NCI-H510A treated with DMSO at 0.1 percent for 48 hours (cell line): Measurements from ENCODE around the gene TADA2A.

Experiments
- DNase-seq: peaks from one replicate; lab custom pipeline; 2025; lab: John Stamatoyannopoulos, UW

TADA2A gene

DNA sequence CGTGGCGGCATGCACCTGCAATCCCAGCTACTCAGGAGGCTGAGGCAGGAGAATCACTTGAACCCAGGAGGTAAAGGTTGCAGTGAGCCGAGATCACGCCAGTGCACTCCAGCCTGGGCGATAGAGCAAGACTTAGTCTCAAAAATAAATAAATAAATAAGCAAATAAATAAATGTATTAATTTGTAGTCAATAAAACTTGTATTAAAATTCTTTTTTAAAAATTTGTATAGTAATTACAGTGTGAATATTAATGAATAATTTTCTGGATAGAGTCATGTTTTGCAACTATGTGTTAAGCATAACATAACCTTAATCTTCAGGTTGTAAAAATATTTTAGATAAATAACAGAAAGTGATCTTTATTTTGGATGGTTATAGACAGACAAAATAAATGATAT lies 55.8 kb downstream of the TADA2A start:
- DNase-seq, result no peak

DNA sequence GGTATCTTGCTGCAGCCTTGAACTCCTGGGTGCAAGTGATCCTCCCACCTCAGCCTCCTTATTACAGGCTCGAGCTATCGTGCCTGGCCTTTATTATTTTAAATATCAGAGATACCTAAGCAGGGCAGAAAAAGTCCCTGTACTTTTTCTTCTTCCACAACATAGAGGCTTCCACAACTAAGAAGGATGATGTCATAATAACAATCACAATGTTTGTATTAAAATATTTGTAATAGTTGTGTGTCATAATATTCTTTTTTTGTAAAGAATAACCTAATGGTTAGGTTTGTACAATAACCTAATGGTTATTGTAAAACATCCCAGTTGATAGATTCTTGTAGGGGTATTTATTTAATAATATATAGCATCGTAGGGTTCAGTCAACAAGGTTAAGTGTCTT lies 56.4 kb downstream of the TADA2A start:
- no peak for DNase-seq

DNA sequence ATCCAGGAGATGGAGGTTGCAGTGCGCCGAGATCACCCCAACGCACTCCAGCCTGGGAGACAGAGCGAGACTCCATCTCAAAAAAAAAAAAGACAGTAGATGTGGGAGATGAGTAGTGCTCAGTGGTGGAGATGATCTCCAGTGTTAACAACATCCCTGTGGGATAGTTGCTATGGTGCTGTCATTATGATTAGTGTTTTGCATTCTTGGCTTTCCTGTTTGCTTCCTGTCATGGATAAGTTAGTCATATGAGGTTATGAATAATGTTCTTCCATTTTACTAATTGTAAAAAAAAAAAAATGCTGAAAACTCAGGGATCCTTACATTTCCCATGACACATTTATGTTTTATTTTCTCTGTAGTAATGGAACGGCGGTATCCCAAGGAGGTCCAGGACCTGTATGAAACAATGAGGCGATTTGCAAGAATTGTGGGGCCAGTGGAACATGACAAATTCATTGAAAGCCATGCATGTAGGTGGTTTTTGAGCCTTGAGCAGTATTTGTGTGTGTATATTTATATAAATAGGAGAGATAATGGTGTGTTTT lies 58.5 kb downstream of the TADA2A start:
- no peak for DNase-seq

DNA sequence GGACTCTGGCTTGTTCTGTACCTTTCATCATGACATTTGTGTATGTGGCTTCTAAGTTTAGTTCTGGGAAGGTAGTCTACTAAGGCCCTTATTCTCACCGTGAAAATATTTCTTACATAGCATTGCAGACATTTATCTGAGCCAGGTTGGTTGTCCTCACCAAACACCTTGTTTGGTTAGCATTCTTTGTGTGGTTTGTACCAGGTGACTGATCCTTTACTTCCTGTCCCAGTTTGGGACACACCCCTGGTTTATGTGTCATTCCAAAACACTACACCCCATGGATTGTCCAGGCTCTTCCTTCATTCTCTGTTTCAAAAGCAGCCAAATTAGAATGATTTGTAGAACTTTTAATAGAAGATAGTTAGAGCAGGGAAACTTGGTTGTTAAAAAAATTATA lies 59.8 kb downstream of the TADA2A start:
- no peak for DNase-seq

DNA sequence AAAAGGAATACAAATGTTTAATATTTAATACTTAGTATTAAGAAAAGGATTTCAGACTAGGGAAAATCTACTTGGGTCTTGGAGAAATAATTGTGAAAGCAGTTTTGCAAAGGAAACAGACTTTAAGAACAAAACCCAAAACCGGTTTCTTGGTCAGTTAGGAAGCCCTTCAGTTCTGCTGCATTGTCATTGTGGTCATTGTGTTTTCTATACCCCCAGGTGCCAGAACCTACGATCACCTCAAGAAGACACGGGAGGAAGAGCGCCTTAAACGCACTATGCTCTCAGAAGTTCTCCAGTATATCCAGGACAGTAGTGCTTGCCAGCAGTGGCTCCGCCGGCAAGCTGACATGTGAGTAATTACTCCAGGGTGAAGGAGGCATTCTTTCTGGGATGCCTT lies 63.5 kb downstream of the TADA2A start:
- no peak for DNase-seq

DNA sequence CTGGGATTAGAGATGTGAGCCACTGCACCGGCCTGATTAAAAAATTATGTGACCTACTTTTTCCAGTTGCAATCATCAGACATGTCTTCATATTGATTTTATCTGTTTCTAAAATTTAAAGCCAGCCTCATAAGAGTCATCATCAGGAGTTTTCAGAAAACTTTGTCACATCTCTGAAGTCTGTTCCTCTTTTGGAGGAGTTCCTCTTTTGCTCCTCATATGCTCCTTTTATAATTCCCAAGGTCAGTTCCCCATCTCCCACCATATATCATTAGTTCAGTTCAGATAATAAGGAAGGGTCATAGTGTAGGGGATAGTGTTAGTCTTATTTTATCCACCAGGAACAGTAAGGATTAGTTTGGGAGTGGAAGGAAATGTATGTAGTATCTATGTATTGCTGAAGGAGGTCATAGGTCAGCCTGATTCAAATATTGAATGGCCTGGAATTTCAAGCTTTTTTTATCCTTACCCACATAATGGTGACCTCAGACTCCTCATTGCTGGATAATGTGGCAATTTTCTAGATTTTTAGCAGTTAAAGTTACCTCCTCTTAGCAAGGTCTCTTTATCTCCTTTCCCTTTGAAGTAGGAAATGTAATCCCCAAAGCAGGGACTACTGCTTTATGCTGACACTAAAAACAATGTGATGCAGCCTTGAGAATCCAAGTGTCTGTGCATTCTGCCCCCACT lies 69.2 kb downstream of the TADA2A start:
- DNase-seq, result no peak

DNA sequence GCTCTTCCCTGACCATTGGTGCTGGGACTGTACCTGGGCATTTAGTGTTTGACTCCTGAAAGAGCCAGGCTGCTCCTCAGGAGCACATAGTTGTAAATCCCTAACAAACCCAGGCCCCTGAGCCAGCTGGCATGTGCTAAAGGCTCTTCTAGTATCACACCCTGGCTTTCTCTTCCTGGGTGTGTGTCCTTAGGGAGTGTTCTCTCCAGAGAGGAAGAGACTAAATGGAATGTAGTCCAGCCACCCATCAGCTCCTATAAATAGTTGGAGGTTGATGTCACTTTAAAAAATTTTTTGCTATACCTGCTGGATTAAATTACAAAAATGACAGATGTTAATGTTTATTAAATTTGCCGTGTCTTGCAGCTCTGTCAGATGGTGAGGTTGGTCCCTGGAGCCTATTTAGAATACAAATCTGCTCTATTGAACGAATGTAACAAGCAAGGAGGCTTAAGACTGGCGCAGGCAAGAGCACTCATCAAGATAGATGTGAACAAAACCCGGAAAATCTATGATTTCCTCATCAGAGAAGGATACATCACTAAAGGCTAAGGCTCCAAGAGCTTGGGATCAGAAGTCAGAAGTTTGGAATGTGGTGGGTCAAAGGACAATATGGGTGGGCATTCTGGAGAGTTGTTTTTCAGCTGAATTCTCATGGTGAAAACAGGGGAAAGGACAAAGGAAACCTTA lies 69.9 kb downstream of the TADA2A start:
- DNase-seq, result no peak

DNA sequence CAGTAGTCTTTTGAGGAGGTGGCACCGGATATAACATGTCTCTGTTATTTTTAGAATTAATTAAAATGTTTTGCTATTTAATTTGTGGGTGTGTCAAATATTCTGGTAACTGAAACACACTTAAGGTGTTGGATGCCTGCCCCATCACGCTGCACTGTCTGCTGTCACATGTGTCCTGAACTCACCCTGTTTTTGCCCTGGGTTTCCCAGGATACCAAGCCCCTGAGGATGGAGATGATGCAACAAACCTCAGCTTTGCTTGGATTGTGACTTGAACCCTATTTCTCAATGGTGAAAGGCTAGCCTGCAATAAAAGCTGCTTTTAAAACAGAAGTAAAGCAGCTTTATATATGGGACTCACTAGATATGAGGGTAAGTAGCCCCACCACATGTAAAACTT lies 71.5 kb downstream of the TADA2A start:
- DNase-seq, result no peak

DNA sequence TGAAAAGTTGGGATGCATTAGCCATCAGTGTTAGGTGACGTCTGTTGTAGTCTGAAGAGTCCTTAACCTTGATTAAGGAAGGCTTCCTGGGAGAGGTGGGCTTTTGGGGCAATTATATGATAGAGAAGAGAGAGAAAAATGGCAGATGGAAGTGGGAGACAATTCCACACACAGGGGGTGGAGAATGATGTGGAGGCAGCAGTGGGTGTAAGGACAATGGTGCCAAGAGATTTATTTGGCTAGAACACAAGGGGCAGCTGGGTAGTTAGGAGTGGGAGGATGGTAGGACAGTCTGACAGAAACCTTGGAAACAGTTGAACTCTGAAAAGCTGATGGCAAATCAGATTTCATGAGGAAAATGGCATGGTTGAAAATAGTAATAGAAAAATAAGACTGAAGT lies 72.3 kb downstream of the TADA2A start:
- DNase-seq, result no peak

DNA sequence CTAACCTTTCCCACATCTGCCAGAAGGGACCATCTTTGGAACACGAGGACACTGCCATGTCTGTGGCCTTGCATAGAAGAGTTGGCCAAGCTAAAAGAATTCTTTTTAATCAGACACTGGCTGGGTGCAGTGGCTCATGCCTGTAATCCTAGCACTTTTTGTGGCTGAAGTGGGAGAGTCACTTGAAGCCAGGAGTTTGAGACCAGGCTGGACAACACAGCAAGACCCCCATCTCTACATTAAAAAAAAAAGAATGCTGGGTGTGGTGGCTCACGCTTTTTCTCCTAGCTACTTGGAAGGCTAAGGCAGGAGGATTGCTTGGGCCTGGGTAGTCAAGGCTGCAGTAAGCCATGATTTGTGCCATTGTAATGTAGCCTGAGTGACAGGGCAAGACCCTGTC lies 73.7 kb downstream of the TADA2A start:
- no peak for DNase-seq

DNA sequence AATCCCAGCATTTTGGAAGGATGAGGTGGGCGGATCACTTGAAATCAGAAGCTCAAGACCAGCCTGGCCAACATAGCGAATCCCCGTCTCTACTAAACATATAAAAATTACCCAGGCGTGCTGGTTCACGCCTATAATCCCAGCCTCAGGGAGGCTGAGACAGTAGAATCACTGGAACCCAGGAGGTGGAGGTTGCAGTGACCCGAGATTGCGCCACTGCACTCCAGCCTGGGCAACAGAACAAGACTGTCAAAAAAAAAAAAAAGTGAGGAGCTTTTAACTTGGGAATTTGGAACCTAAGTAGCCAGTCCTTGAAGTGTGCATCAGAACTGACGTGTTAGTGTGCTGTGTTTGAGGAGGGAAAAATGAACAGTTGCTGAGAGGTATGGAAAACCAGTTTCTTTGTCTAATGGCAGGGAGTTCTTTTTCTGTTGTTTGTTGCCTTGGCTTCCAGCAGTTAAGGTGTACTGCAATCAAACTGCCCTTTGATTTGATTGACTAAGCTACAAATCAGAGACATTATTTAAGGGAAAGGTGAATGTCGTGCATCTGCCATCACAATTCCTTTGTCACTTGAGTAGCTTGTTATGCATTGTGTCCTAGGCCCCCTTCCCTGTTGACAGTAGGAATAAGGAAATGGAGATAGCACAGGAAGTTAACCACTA lies 74.4 kb downstream of the TADA2A start:
- DNase-seq, result no peak

DNA sequence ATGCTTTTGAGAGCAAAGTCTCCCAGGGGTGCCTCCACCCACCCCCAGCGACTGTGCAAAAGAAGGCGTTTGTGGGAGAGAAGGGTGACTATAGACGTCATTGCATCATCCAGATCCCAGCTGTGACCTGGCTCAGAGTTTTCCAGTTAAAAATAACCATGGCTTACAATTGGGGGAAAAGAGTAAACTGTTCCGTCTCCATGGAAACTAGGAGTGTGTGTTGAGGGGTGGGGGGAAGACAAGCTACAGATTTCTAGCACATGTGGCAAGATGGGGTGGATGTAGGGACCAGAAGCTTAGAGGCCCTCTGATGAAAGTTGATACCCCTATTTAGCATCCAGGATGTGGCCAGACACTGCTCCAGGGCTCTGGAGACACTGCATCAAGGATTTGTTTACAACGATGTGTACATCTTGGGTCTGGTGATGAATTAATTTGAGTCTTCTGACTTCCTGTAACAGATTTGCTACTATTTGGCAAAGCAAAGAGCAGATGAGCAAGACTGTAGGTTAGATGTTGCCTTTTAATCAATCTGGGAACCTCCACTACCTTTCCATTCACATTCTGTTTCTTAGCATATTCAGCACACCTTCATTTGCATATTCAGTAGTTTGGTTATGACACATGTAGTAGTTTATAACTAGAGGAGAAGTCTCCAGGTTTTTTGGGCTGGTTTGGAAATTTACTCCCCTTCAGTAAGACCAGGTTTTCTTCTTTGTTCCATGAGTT lies 76.8 kb downstream of the TADA2A start:
- peak; percentile 3 for DNase-seq

DNA sequence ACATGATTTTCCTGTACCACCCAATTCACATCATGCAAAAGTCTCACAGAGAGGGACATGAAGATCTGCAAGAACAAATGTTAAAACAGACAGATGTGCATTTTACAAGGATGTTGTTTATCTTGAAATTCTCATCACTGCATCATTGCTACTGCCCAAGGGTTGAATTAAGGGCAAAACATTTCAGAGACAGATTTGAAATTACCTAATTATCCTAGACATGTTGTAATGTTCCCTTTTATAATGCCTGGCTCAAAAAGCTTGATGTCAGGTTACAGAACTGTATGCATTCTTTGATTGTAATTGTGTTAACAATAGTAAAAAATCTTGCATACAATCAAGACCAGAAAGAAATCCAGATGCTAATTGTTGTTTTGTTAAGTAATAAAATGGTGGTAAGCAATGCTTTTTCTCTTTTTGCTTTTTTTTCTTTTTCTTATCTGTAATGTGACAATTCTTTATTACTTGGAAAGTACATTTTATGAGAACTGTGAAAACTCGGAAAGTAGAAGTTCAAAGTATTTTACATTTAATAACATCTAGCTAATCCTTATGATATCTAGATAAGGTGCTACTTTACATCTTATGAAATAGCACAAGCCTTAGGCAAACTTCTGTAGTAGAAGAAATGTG lies 79.4 kb downstream of the TADA2A start:
- no peak for DNase-seq

DNA sequence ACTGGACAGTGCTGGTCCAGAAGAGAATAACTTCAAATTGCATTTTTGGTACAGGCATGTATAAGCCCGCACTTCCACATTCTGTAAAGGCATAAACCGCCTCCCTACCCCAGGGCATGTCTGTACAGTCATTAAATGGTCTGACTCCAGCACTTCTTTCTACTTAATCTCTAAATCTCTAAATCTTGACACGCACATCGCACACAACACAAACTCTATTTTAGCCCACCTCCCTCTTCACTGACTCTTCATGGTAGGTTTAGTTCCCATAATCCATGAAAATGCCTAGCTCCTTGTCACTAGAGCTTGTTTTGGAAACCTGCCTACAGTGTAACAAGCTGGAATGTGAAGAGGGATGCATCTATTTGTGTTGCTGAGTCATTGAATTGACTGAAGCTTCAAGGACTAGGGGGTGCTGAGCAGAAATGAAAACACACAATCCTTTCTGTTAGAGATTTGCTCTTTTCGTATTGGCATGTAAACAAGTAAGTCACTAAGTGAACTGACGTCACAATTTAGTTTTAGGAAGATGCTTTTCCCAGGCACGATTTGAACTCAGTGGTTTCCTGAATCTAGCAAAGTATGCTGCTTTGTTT lies 81.4 kb downstream of the TADA2A start:
- DNase-seq, result peak; percentile 72

DNA sequence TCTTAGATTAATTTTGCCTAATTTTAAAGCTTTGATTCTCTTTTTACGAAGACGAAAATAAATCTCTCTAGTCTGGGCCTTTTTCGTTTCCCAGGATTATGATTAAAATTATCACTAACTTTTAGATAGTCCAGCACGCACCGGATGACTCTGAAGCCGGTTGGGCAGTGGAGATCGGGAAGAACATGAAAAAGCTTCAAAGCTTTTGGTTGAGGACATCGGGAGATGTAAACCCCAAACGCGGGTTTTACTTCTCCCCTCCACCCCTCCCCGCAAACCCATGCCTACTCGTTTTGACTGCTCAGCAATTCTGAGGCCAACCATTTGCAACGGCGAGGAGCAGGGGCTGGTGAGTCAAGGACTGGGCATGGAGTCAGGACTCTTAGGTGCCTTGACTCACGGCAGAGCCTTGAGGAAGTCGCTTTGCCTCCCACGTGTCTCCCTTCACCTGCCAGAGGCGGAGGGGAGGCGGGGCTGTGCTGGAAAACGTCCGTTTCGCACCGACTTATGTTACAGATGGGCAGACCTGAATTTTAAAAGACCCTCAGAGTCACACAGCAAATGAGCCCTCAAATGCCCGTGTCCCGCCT lies 82.0 kb downstream of the TADA2A start:
- DNase-seq, result peak; percentile 18

DNA sequence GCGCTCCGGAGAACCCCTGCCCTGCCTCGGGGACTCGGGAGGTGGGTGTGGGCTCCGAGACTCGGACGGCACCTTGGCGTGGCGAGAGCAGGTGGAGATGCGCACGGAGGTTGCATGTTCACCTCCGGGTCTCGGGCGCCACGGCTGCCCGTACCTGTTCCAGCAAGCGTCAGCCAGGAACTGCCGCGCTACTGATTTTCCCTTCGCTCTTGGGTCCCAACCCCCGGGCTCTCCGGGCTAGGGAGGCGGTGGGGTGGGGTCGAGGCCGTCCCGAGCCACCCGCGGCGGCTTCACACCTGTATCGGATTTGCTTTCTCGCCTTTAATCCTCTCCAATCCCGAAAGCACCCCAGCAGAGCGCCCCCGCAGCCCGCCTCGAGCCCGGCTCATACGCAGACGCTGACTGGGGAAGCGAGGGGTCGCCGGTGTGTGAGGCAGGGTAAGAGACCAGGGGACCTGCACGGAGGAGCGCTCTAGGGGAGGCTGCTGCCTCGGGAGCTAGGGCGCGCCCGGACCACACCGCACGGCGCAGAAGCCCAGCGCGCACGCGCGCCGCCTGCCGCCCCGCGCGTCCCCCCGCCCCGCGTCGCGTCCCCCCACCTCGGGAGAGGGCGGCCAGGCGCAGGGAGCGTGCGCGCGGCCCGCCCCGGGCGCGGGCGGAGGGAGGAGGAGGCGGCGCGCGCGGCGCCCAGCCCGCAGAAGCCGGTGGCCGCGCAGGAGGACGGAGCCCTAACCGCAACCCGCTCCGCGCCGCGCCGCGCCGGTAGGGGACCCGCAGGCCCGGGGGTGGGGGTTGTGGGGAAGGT lies 82.7 kb downstream of the TADA2A start, which contains the start of gene DUSP14:
TSS of gene DUSP14 (plus strand) at position 695 of the 805 bp plus-strand sequence. CDS start 22,382 bp downstream, outside the sequence.
- DNase-seq, result peak; percentile 81

DNA sequence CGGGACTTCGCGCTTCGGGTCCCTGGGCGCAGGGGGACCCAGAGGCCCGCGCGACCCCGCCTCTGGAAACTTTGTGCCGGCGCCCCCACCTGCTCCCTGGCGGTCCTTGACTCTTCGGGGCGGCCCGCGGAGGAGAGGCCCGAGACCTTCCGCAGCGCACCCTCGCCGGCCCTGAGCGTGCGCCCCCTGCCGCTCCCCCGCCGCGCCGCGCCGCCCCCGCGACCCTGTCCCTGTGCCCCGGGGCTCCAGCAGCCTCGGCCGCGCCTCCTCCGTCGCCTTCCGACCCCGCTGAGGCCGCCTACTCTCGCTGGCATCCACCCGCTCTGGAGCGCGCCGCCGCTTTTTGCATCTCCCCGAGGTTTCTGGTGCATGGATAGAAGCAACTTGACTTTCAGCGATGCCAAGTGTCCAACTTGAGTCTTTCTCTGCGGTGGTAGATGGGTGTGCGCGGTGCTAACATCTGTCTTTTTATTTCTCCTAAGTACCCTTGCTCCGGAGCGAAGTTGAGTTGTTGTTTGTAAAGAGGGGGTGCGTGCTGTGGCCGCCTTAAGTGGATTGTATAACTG lies 83.4 kb downstream of the TADA2A start:
- DNase-seq, result peak; percentile 52

DNA sequence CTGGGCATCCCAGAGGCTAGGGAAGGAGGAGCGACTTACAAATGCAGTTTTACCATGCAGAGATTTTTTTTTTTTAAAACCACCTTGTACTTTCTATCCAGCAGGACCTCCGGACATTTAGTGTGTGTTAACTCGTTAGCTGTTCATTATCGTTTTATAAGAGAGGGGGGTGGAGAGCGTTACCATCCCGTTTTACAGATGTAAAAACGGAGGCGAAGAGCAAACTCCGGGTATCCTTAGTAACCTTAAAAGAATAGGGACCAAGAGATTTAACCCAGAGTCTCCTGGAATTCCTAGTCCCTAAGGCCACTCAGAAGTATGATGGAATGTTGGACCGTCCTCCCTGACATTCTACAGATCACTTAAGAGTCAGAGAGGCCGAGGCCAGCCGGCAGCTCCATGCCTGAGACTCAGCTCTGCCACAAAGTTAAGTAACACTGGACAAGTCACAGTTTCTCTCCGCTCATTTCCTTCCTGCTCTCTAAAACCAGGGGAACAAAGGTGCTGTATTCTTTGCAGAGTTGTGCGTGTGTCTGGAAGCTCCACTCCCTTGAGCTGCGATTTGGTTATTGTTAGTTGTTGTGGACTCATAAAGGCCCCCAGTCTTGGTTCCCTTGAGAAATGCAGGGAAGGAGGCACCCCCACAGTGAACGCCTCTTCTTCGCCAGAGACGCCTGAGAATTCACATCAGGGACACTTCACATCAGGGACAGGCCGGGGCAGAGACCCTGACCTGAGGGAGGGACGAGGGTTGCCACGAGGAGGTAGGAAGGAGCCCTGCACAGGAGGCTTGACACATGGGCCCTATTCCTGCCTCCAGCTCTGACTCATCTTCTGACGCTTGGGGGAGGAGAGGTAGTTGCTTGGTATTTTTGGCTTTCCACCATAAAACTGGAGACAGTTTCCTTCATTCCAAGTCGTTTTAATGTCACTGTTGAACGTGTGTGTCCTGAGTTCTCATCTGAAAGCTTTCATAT lies 84.2 kb downstream of the TADA2A start:
- DNase-seq, result no peak

DNA sequence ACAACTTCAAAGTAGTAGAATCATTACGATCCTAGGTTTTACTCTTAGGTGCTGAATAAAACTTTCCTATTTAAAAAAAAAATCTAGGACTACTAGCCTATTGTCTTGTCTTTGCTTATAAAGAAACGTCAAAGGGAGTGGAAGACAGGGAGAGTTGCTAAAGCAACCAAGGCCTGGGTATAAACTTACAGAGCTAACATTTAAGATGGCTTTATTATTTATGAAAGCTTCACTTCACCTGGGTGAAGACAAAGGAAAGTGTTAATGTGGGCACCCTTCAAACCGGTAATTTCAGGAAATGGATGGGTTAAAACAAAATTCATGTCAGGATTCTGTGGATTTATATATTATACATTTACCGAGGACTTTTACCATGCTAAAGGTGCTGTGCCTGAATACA lies 85.5 kb downstream of the TADA2A start:
- no peak for DNase-seq
